ENCODE results near the gene CD84.

GRCh38 chr1:160550572-160551034 is 28.7 kb downstream of the CD84 start:
- TF ChIP-seq POLR2A (IDR thresholded peaks at IDR 0.05) (no peak), CTCF (IDR thresholded peaks at IDR 0.05 in 4 of 5, conservative IDR thresholded peaks at IDR 0.05 in 1 of 5) (no peak)
